Mammary microvascular endothelial cell (primary cell): ENCODE results near the gene NSF. TPM values are rescaled to one million over a fixed set of nuclear protein-coding genes. Genes with fewer than 3 reads are reported as not detected.

Experiments
- total RNA-seq: library from RNA; depleted of rRNA; stranded (reverse); fragments of >200 nt; gene quantifications from 2 replicates; pipeline ENCODE4 v1.2.3, GENCODE V29; 2015

Gene NSF
- 25.0 and 31.0 TPM in 2 replicates for total RNA-seq

GRCh38 chr17:46590157-46591146 lies at the start of gene NSF:
NSF (plus strand) TSS chr17:46590669; CDS start chr17:46590776, 107 bp downstream.

GRCh38 chr17:46579083-46580075 lies 11.1 kb upstream of the NSF start, which contains the start of gene ARL17A:
ARL17A (minus strand) TSS chr17:46579691; CDS start chr17:46576322, 3,369 bp downstream.

Other genes starting within 250 kb of the NSF start
- 10.2 and 12.5 TPM in 2 replicates for gene ARL17B, start 228.9 kb upstream of the NSF start, total RNA-seq
- 2.3 and 3.2 TPM in 2 replicates for gene LRRC37A2, start 78.2 kb upstream of the NSF start, total RNA-seq
- 2.4 and 2.7 TPM in 2 replicates for gene ARL17A, start 11.0 kb upstream of the NSF start, total RNA-seq
- gene WNT3, start 228.0 kb downstream of the NSF start, total RNA-seq, result 0.59 and 0.87 TPM in 2 replicates